GM12878 (cell line): ENCODE measurements around the gene PLCG2. TPM values are rescaled to one million over a fixed set of nuclear protein-coding genes. Genes with fewer than 3 reads are reported as not detected.

Experiments
- ATAC-seq: fragments of 200-7000 bp; cut with Tn5 transposase; 3 replicates; pipeline ENCODE4 v1.9.1; 2020; ENCODE audit warnings: mild to moderate bottlenecking, moderate library complexity
- BruUV-seq: library from RNA; stranded (reverse); fragments of 400-500 nt; replicated peaks from 2 replicates; lab custom pipeline; 2021; lab: Mats Ljungman, UMichigan
- CTCF ChIA-PET: fragments of 300-600 bp; sonication (Branson Sonifier 250); formaldehyde crosslinking; extraction: SDS; loops from one replicate; lab custom pipeline; 2021; ENCODE audit warnings: inconsistent platforms; lab: Yijun Ruan, JAX
- POLR2A ChIA-PET: fragments of 350-600 bp; formaldehyde crosslinking; extraction: SDS; loops from one replicate; lab custom pipeline; 2021; ENCODE audit warnings: inconsistent platforms; lab: Charles Lee
- RAD21 ChIA-PET: fragments of 300-600 bp; sonication (Branson Sonifier 250); formaldehyde crosslinking; loops from one replicate; lab custom pipeline; 2023; ENCODE audit warnings: antibody characterized with exemption; ENCODE audit not compliant: unreplicated experiment; lab: Charles Lee
- SMC1A ChIA-PET: fragments of 300-600 bp; sonication (Branson Sonifier 250); formaldehyde crosslinking; loops from one replicate; lab custom pipeline; 2023; ENCODE audit not compliant: unreplicated experiment, uncharacterized antibody; lab: Charles Lee
- DNase-seq: peaks from one replicate; pipeline ENCODE4 v3.0.0-alpha.2; 2011; ENCODE audit warnings: low read depth, low spot score
- FAIRE-seq: peaks from 3 replicates; lab custom pipeline; 2011; peaks lifted over from hg19 to GRCh38; lab: Jason Lieb, UNC
- H2AFZ ChIP-seq: 2 replicates; pipeline ENCODE4 v1.6.0; 2011; ENCODE audit warnings: low read depth, low read length, control low read depth; ENCODE audit not compliant: control insufficient read depth
- H3K27ac ChIP-seq: 2 replicates; pipeline ENCODE4 v1.5.1; 2011; ENCODE audit warnings: control low read depth; ENCODE audit not compliant: control insufficient read depth, insufficient read depth
- H3K27me3 ChIP-seq, 2 experiments: replicated peaks in 1 of 2; 2 replicates each; pipeline versions ENCODE4 v1.6.0 to v1.6.1; 2011; ENCODE audit warnings: low read length in 1 of 2; ENCODE audit not compliant: control insufficient read depth in 2 of 2, insufficient read depth in 2 of 2
- H3K36me3 ChIP-seq, 2 experiments: 2 replicates each; pipeline ENCODE4 v1.5.1; 2011; ENCODE audit warnings: low read length in 1 of 2; ENCODE audit not compliant: control insufficient read depth in 2 of 2, insufficient read depth in 2 of 2
- H3K4me1 ChIP-seq: 2 replicates; pipeline ENCODE4 v1.6.1; 2011; ENCODE audit warnings: mild to moderate bottlenecking, low read length, moderate library complexity, mixed read lengths; ENCODE audit not compliant: control insufficient read depth, insufficient read depth
- H3K4me2 ChIP-seq: 2 replicates; pipeline ENCODE4 v1.6.0; 2011; ENCODE audit warnings: control low read depth; ENCODE audit not compliant: control insufficient read depth, insufficient read depth
- H3K4me3 ChIP-seq: fragments of 200-600 bp; sonication (generic); 2 replicates; pipeline ENCODE4 v1.5.1; 2016
- H3K79me2 ChIP-seq: 2 replicates; pipeline ENCODE4 v1.6.0; 2011; ENCODE audit warnings: low read length; ENCODE audit not compliant: control insufficient read depth, insufficient read depth
- H3K9ac ChIP-seq: 2 replicates; pipeline ENCODE4 v1.8.0; 2011; ENCODE audit warnings: low read length, control low read depth, mixed read lengths; ENCODE audit not compliant: control insufficient read depth, insufficient read depth
- H3K9me3 ChIP-seq: replicated peaks from 3 replicates; pipeline ENCODE4 v1.5.1; 2011; ENCODE audit warnings: mild to moderate bottlenecking, low read length; ENCODE audit not compliant: control insufficient read depth, insufficient read depth
- H4K20me1 ChIP-seq: 2 replicates; pipeline ENCODE4 v1.6.0; 2011; ENCODE audit not compliant: control insufficient read depth, insufficient read depth
- BACH1 ChIP-seq: fragments of 450-650 bp; IDR thresholded peaks from 2 replicates; pipeline ENCODE4 v1.6.1; 2017; ENCODE audit warnings: mild to moderate bottlenecking, borderline replicate concordance
- BCL11A ChIP-seq: IDR thresholded peaks from 2 replicates; pipeline ENCODE4 v1.6.1; 2011; ENCODE audit warnings: low read depth, low read length
- CHD2 ChIP-seq: IDR thresholded peaks from 2 replicates; pipeline ENCODE4 v1.6.1; 2011; ENCODE audit warnings: low read depth, low read length, improper control_type of control experiment, borderline replicate concordance
- E2F8 ChIP-seq: fragments of 450-650 bp; IDR thresholded peaks from 2 replicates; pipeline ENCODE4 v1.6.1; 2018; ENCODE audit warnings: mild to moderate bottlenecking, low read depth, moderate library complexity; ENCODE audit not compliant: partially characterized antibody
- JUNB ChIP-seq: IDR thresholded peaks from 2 replicates; pipeline ENCODE4 v1.6.1; 2016; ENCODE audit warnings: antibody characterized with exemption, mild to moderate bottlenecking
- MEF2B ChIP-seq: fragments of 450-650 bp; IDR thresholded peaks from 2 replicates; pipeline ENCODE4 v1.6.1; 2018; ENCODE audit warnings: mild to moderate bottlenecking, moderate library complexity; ENCODE audit not compliant: partially characterized antibody, poor library complexity, severe bottlenecking
- MTA2 ChIP-seq: fragments of 450-650 bp; IDR thresholded peaks from 2 replicates; pipeline ENCODE4 v1.6.1; 2016; ENCODE audit warnings: low read depth, mild to moderate bottlenecking, moderate library complexity
- POLR2A ChIP-seq: IDR thresholded peaks from 2 replicates; pipeline ENCODE4 v1.6.1; 2011; ENCODE audit warnings: low read depth, mild to moderate bottlenecking, low read length
- RCOR1 ChIP-seq: conservative IDR thresholded peaks from 2 replicates; pipeline ENCODE4 v1.6.1; 2012; ENCODE audit warnings: low read depth, low read length, improper control_type of control experiment
- RUNX3 ChIP-seq: IDR thresholded peaks from 2 replicates; pipeline ENCODE4 v1.6.1; 2012; ENCODE audit warnings: low read length, inconsistent platforms
- SMARCA5 ChIP-seq: fragments of 450-650 bp; IDR thresholded peaks from 2 replicates; pipeline ENCODE4 v1.6.1; 2017; ENCODE audit warnings: mild to moderate bottlenecking
- SRF ChIP-seq, 2 experiments: IDR thresholded peaks; 2 replicates each; pipeline ENCODE4 v1.6.1; 2011; ENCODE audit warnings: low read depth in 2 of 2, low read length in 2 of 2, mild to moderate bottlenecking in 1 of 2, moderate library complexity in 1 of 2
- ZNF207 ChIP-seq: fragments of 450-650 bp; IDR thresholded peaks from 2 replicates; pipeline ENCODE4 v1.6.1; 2014; ENCODE audit warnings: antibody characterized with exemption, mild to moderate bottlenecking, borderline replicate concordance
- ZNF274 ChIP-seq: IDR thresholded peaks from one replicate; pipeline ENCODE4 v1.8.0; 2011; ENCODE audit not compliant: insufficient read length, insufficient read depth
- WGBS: methylation state at CpG from one replicate; pipeline ENCODE4 v1.1.6; 2016; ENCODE audit warnings: low lambda C conversion rate; ENCODE audit not compliant: insufficient replicate concordance, insufficient coverage; ENCODE audit errors: missing lambda C conversion rate; 5-methylcytosine and 5-hydroxymethylcytosine counted together
- in situ Hi-C: fragments of 300-500 bp; cut with MboI; formaldehyde crosslinking; loops from 9 replicates; pipeline ENCODE4 v1.14.3; 2018; ENCODE audit warnings: mixed read lengths
- intact Hi-C: fragments of 100-400 bp; cut with micrococcal nuclease; formaldehyde crosslinking; loops from one replicate; pipeline ENCODE4 v1.14.2; 2022; ENCODE audit not compliant: unreplicated experiment
- polyA plus RNA-seq, 11 experiments: library from polyadenylated mRNA; depleted of rRNA in 4 of 11; unstranded in 6 of 11; stranded (reverse) in 5 of 11; fragments of >200 nt; fragmentation: Nextera tagmentation in 4 of 11; fragmentation: Illumina TruSeq in 1 of 11; extraction: Ambion mirVana in 4 of 11; extraction: Trizol in 1 of 11; gene quantifications; 1 replicate in 1 of 11; 2 replicates in 10 of 11; pipeline versions ENCODE4 v1.2.1 to v1.2.3, GENCODE V29; 2011 to 2016; ENCODE audit warnings: inconsistent platforms in 2 of 11, missing spikeins in 2 of 11, low read depth in 1 of 11
- total RNA-seq, 4 experiments: library from RNA; depleted of rRNA in 3 of 4; stranded (reverse); fragments of >200 nt in 3 of 4; fragmentation: Illumina TruSeq in 1 of 4; extraction: Trizol in 1 of 4; gene quantifications; 2 replicates each; pipeline versions ENCODE4 v1.2.1 to v1.2.3, GENCODE V29; 2013 to 2021

The PLCG2 gene
- total and polyA plus RNA-seq, 10 of the 15 experiments (the other 5 are each of a cell fraction or from before 2014, with no cell fraction given): 47.6 to 256 (median 149) TPM

GRCh38 chr16:81830845-81831540 is 51.9 kb downstream of the PLCG2 start:
- FAIRE-seq (no peak), DNase-seq (no peak), ATAC-seq (peak; percentile 11)
- H3K9me3 ChIP-seq: no peaks in the 10 kb centered on the region
- H3K79me2 ChIP-seq: peaks cover 93% of the 10 kb centered on the region
- ChIA-PET CTCF (interaction anchor here (0.8 to 2.1 kb wide), 5 partner anchors 9 to 51 kb away, joined by 3 to 6 read pairs (median 3); no protein-coding TSS in a partner anchor), POLR2A (interaction anchor here (0.7 to 3.3 kb wide), 8 partner anchors 8 to 32 kb away, joined by 3 to 13 read pairs (median 6); no protein-coding TSS in a partner anchor), RAD21 (interaction anchor here (1.0 to 3.7 kb wide), 11 partner anchors 8 to 92 kb away, joined by 3 to 21 read pairs (median 4); no protein-coding TSS in a partner anchor), SMC1A (interaction anchor here (0.7 to 14.0 kb wide), 14 partner anchors 7 to 51 kb away, joined by 3 to 135 read pairs (median 6); no protein-coding TSS in a partner anchor)
- peak overlapping the region; percentile 64 for H3K4me3 ChIP-seq
- peaks cover 22 to 24% of the 10 kb centered on the region in 2 experiments for H3K36me3 ChIP-seq
- peak overlapping the region; percentile 99 for H3K4me2 ChIP-seq
- TF ChIP-seq POLR2A: 0 out of 2 replicates have a peak, but pooled peaks have one; percentile 47
- 0 out of 2 replicates have a peak, but pooled peaks have one; percentile 30 for TF ChIP-seq SMARCA5
- no peak for TF ChIP-seq ZNF274
- intact Hi-C loops: no loop called here
- H3K27me3 ChIP-seq: no peaks in the 10 kb centered on the region
- peak overlapping the region; percentile 82 for H3K9ac ChIP-seq
- in situ Hi-C loops: no loop called here
- H2AFZ ChIP-seq: no peak overlapping the region
- TSS peak; percentile 98 for BruUV-seq
- peaks cover 87% of the 10 kb centered on the region for H3K4me1 ChIP-seq
- H4K20me1 ChIP-seq: no peaks in the 10 kb centered on the region
- peak overlapping the region; percentile 95 for H3K27ac ChIP-seq
- 20% methylated on average over 9 of the region's 9 CpGs for WGBS

- no TSS peak for BruUV-seq
- DNase-seq (peak; percentile 82), FAIRE-seq (peak; percentile 70), ATAC-seq (peak; percentile 91)
- POLR2A ChIA-PET: interaction anchor here (0.6 to 3.3 kb wide), 9 partner anchors 9 to 91 kb away, joined by 3 to 13 read pairs (median 4); no protein-coding TSS in a partner anchor
- Histone ChIP-seq H2AFZ (no peak overlapping the region), H3K27ac (peak overlapping the region; percentile 95), H3K36me3 (peaks cover 19 to 23% of the 10 kb centered on the region in 2 experiments), H3K9ac (peak overlapping the region; percentile 82), H3K27me3 (no peaks in the 10 kb centered on the region), H3K79me2 (peaks cover 93% of the 10 kb centered on the region), H3K4me1 (peaks cover 87% of the 10 kb centered on the region), H3K4me3 (peak overlapping the region; percentile 64), H3K4me2 (peak overlapping the region; percentile 99), H4K20me1 (no peaks in the 10 kb centered on the region), H3K9me3 (no peaks in the 10 kb centered on the region)
- RAD21 ChIA-PET: interaction anchor here (1.0 to 3.7 kb wide), 13 partner anchors 8 to 93 kb away, joined by 3 to 21 read pairs (median 4); no protein-coding TSS in a partner anchor
- 0% methylated on average over 8 of the region's 8 CpGs for WGBS
- SMC1A ChIA-PET: interaction anchor here (0.7 to 14.0 kb wide), 14 partner anchors 7 to 52 kb away, joined by 3 to 135 read pairs (median 6); no protein-coding TSS in a partner anchor
- intact Hi-C loops: no loop called here
- in situ Hi-C loops: no loop called here
- CTCF ChIA-PET: interaction anchor here (1.0 to 2.1 kb wide), 6 partner anchors 10 to 466 kb away, joined by 3 to 6 read pairs (median 3); no protein-coding TSS in a partner anchor
- TF ChIP-seq ZNF207: no peak
- 0 out of 2 replicates have a peak, but pooled peaks have one; percentile 55 for TF ChIP-seq RCOR1
- TF ChIP-seq BCL11A: peak; percentile 52; the same call in 1 of the 2 replicates
- TF ChIP-seq RUNX3: peak; percentile 98
- no peak for TF ChIP-seq E2F8
- no peak; the same call in 1 of the 2 replicates for TF ChIP-seq BACH1
- peak; percentile 80; the same call in 1 of the 2 replicates for TF ChIP-seq CHD2
- TF ChIP-seq SRF (IDR thresholded peaks at IDR 0.05; ENCODE audit: low read depth in 2 of 2, low read length in 2 of 2): no peak
- TF ChIP-seq MEF2B: peak; percentile 63
- TF ChIP-seq MTA2: peak; percentile 80
- TF ChIP-seq JUNB: no peak; the same call in 1 of the 2 replicates
Observed at GRCh38 chr16:81831722-81832126, 52.6 kb downstream of the PLCG2 start.
